SH-SY5Y (cell line): ENCODE measurements around the gene LGALS3BP.

Experiments used
- GATA2 ChIP-seq: IDR thresholded peaks from 2 replicates; pipeline ENCODE4 v1.6.1; 2011; ENCODE audit warnings: mild to moderate bottlenecking, low read depth, low read length
- GATA3 ChIP-seq: IDR thresholded peaks from 2 replicates; pipeline ENCODE4 v1.6.1; 2011; ENCODE audit warnings: low read depth, mild to moderate bottlenecking, low read length, moderate library complexity

- TF ChIP-seq GATA2 (no peak), GATA3 (no peak)
These were observed 41.0 kb upstream of the LGALS3BP start for GRCh38 chr17:79020631-79021301.
